C4-2B (cell line): Measurements from ENCODE around the gene CLTB.

Experiments used
- H3K27ac ChIP-seq: fragments of 450-650 bp; 2 replicates; pipeline ENCODE4 v1.5.1; 2017
- CTCF ChIP-seq: fragments of 450-650 bp; conservative IDR thresholded peaks from 2 replicates; pipeline ENCODE4 v1.5.1; 2017; ENCODE audit warnings: mild to moderate bottlenecking
- ZFX ChIP-seq: fragments of 450-650 bp; IDR thresholded peaks from 2 replicates; pipeline ENCODE4 v1.6.1; 2017

The CLTB gene

DNA sequence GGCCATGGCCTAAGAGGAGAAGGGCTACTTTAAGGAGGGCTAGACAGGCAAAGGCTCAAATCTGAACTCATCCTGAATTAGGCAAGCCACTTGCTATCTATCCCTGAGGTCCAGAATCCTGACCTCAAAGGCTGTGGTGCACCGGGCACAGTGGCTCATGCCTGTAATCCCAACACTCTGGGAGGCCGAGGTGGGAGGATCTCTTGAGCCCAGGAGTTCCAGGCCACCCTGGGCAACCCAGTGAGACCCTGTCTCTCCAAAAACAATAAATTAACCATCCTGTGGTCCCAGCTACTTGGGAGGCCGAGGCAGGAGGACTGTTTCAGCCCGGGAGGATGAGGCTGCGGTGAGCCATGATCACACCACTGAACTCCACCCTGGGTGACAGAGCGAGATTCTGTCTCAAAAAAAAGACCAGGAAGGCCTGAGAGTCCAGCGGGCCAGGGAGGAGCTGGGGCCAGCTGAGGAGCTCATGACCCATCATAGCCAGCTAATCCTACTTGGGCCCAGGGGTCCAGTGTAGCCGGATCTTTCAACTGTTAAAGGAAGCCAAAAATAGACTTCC is 31.9 kb downstream of the CLTB start:
- H3K27ac ChIP-seq: no peak overlapping the region
- TF ChIP-seq CTCF: no peak
- TF ChIP-seq ZFX: no peak

GRCh38 chr5:176383961-176384360 is 32.4 kb downstream of the CLTB start:
- TF ChIP-seq CTCF (no peak), ZFX (no peak)
- no peak overlapping the region for H3K27ac ChIP-seq

DNA sequence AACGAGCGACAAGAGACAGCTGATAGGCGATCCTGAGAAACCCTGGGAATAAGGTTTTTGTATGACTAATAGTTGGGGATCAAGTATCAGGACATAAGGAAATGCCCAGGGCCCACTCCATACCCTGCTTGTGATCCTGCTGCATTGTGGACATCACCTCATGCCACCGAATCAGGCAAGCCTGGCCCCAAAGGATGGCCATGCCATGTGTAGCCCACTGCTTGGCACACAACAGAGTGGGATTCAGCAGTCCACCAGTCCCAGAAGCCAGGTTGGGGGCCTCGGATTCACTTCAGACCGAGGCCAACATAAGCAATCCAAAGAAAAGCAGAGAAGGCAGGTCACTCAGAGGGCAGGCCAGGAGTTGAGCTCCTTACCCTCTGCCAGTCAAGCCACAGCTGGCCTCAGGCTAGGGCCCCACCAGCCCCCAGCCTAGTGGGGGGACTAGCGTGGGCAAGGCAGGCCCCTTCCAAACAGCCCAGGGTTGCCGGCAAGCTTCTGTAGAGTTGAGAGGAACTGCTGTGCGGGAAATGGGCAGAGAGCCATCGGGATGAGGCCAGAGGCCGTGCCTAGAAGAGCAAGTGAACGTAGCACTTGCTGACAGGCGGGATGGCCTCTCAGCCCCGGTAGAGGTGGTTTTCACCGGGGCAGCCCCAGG is 33.0 kb downstream of the CLTB start:
- TF ChIP-seq ZFX (no peak), CTCF (no peak)
- no peak overlapping the region for H3K27ac ChIP-seq

DNA sequence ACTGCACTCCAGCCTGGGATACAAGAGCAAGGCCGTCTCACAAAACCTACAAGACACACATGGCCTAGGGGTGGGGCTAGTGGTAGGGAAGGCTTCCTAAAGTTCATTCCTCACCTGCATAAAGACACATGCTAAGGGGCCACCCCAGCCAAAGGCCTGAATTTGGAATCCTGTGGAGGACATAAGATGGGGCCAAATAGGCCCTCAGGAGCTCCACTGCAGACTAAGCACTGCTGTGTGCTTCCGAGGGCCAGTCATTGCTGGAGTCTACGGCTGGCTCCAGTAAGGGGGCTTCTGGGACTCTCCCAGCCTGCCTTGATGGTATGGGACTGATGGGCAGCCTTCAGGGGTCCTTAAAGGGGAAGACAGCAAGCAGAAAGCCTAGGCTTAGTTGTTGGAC is 33.6 kb downstream of the CLTB start:
- TF ChIP-seq CTCF (no peak), ZFX (no peak)
- no peak overlapping the region for H3K27ac ChIP-seq

DNA sequence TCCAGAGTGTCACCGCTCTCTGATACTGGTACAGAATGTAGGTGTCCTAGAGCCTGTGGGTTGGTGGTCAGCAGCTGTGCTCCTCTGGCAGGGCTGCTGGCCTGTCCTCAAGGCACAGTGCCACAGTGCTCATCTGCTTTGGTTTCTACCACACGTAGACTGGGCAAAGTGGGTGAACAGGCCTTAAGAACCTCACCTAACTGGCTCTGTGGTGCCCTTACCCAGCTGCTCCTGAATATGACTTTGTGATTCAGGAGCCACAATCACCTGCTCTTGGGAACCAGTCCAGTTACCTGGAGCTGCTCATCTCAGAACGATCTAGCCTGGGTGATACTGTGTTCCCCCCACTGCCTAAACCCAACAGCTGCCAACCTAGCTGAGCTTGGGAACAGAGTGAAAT is 34.4 kb downstream of the CLTB start:
- no peak overlapping the region for H3K27ac ChIP-seq

DNA sequence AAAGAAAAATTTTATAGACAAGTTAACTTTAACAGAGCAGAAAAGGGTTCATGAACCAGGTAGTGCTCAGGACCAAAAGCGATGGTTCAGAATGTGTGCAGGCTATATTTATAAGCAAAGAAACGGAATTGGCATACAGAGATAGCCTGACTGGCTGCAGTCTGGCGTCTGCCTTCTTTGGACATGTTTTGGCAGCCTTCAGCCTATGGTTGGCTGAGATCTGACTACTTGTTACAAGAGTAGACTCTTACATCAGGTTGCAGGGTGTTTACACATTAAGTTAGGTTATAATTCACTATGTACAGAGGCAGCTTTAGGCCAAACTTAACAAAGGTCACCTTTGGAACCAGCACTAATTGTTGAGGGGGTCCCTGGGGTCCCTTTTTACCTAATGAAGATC is 34.9 kb downstream of the CLTB start:
- no peak for TF ChIP-seq CTCF
- no peak for TF ChIP-seq ZFX

More for the DNA sequence above, 34.4 kb downstream of the CLTB start:
- TF ChIP-seq CTCF (no peak), ZFX (no peak)

GRCh38 chr5:176379881-176380280 is 36.5 kb downstream of the CLTB start:
- H3K27ac ChIP-seq: no peak overlapping the region
- TF ChIP-seq CTCF: no peak
- no peak for TF ChIP-seq ZFX

More for the DNA sequence above, 34.9 kb downstream of the CLTB start:
- H3K27ac ChIP-seq: no peak overlapping the region
